T-helper 1 cell treated with Interleukin-12 subunit alpha and Interleukin-12 subunit beta and Interleukin-4 antibody, amounts not matched to agents 30 μg/mL and 1 μg/mL, for 36 hours (primary cell): ENCODE measurements around the gene LDLRAD3.

Experiments
- H3K27ac Mint-ChIP-seq: one replicate; pipeline ENCODE4 v1.8.0; 2021; ENCODE audit warnings: mild to moderate bottlenecking, mixed read lengths
- H3K27me3 Mint-ChIP-seq: one replicate; pipeline ENCODE4 v1.8.0; 2021; ENCODE audit warnings: low read depth, mixed read lengths
- H3K36me3 Mint-ChIP-seq: one replicate; pipeline ENCODE4 v1.8.0; 2021; ENCODE audit warnings: low read depth, mixed read lengths
- H3K4me1 Mint-ChIP-seq: one replicate; pipeline ENCODE4 v1.8.0; 2021; ENCODE audit warnings: low read depth, mixed read lengths
- H3K4me3 Mint-ChIP-seq: one replicate; pipeline ENCODE4 v1.8.0; 2021; ENCODE audit warnings: mild to moderate bottlenecking, moderate library complexity, mixed read lengths
- H3K9me3 Mint-ChIP-seq: one replicate; pipeline ENCODE4 v1.8.0; 2021; ENCODE audit warnings: mixed read lengths

Gene LDLRAD3

GRCh38 chr11:36077886-36078685, 134.2 kb downstream of the LDLRAD3 start:
- no peaks in the 10 kb centered on the region for H3K9me3 Mint-ChIP-seq
- no peaks in the 10 kb centered on the region for H3K36me3 Mint-ChIP-seq
- no peak overlapping the region for H3K4me3 Mint-ChIP-seq
- H3K4me1 Mint-ChIP-seq, result no peaks in the 10 kb centered on the region
- no peaks in the 10 kb centered on the region for H3K27me3 Mint-ChIP-seq
- H3K27ac Mint-ChIP-seq, result no peak overlapping the region

GRCh38 chr11:36078686-36079055, 134.8 kb downstream of the LDLRAD3 start:
- Mint-ChIP-seq H3K27me3 (no peaks in the 10 kb centered on the region), H3K9me3 (no peaks in the 10 kb centered on the region), H3K4me1 (no peaks in the 10 kb centered on the region), H3K27ac (no peak overlapping the region), H3K36me3 (no peaks in the 10 kb centered on the region), H3K4me3 (no peak overlapping the region)

- Mint-ChIP-seq H3K27me3 (no peaks in the 10 kb centered on the region), H3K27ac (no peak overlapping the region), H3K9me3 (no peaks in the 10 kb centered on the region)
Observed at GRCh38 chr11:36079878-36080675, 136.2 kb downstream of the LDLRAD3 start.

GRCh38 chr11:36081274-36081945, 137.5 kb downstream of the LDLRAD3 start:
- Mint-ChIP-seq H3K27me3 (no peaks in the 10 kb centered on the region), H3K9me3 (no peaks in the 10 kb centered on the region), H3K4me1 (no peaks in the 10 kb centered on the region), H3K4me3 (no peak overlapping the region), H3K27ac (no peak overlapping the region), H3K36me3 (no peaks in the 10 kb centered on the region)

More at GRCh38 chr11:36079878-36080675, 136.2 kb downstream of the LDLRAD3 start:
- Mint-ChIP-seq H3K4me3 (no peak overlapping the region), H3K36me3 (no peaks in the 10 kb centered on the region), H3K4me1 (no peaks in the 10 kb centered on the region)

- Mint-ChIP-seq H3K9me3 (no peaks in the 10 kb centered on the region), H3K4me3 (no peak overlapping the region), H3K36me3 (no peaks in the 10 kb centered on the region), H3K4me1 (peaks cover 2% of the 10 kb centered on the region), H3K27ac (no peak overlapping the region), H3K27me3 (peaks cover 12% of the 10 kb centered on the region)
Observed at GRCh38 chr11:36086366-36086765, 142.5 kb downstream of the LDLRAD3 start.

- Mint-ChIP-seq H3K27me3 (peaks cover 28% of the 10 kb centered on the region), H3K9me3 (no peaks in the 10 kb centered on the region), H3K4me1 (peaks cover 2% of the 10 kb centered on the region), H3K27ac (no peak overlapping the region), H3K4me3 (no peak overlapping the region), H3K36me3 (no peaks in the 10 kb centered on the region)
Observed at GRCh38 chr11:36088266-36088972, 144.6 kb downstream of the LDLRAD3 start.

- peaks cover 2% of the 10 kb centered on the region for H3K4me1 Mint-ChIP-seq
- no peaks in the 10 kb centered on the region for H3K36me3 Mint-ChIP-seq
- no peak overlapping the region for H3K4me3 Mint-ChIP-seq
- H3K27me3 Mint-ChIP-seq, result peaks cover 31% of the 10 kb centered on the region
- H3K27ac Mint-ChIP-seq, result no peak overlapping the region
- no peaks in the 10 kb centered on the region for H3K9me3 Mint-ChIP-seq
Observed at GRCh38 chr11:36089920-36090319, 146.1 kb downstream of the LDLRAD3 start.

- Mint-ChIP-seq H3K36me3 (no peaks in the 10 kb centered on the region), H3K27me3 (peaks cover 31% of the 10 kb centered on the region), H3K9me3 (no peaks in the 10 kb centered on the region), H3K27ac (no peak overlapping the region), H3K4me3 (no peak overlapping the region), H3K4me1 (peaks cover 2% of the 10 kb centered on the region)
Observed at GRCh38 chr11:36090356-36091109, 146.7 kb downstream of the LDLRAD3 start.

GRCh38 chr11:36091256-36091811, 147.5 kb downstream of the LDLRAD3 start:
- H3K27ac Mint-ChIP-seq, result no peak overlapping the region
- peaks cover 31% of the 10 kb centered on the region for H3K27me3 Mint-ChIP-seq
- no peaks in the 10 kb centered on the region for H3K36me3 Mint-ChIP-seq
- H3K9me3 Mint-ChIP-seq, result no peaks in the 10 kb centered on the region
- H3K4me3 Mint-ChIP-seq, result no peak overlapping the region
- peaks cover 2% of the 10 kb centered on the region for H3K4me1 Mint-ChIP-seq

GRCh38 chr11:36092314-36093030, 148.6 kb downstream of the LDLRAD3 start:
- H3K36me3 Mint-ChIP-seq, result no peaks in the 10 kb centered on the region
- peaks cover 36% of the 10 kb centered on the region for H3K27me3 Mint-ChIP-seq
- no peaks in the 10 kb centered on the region for H3K9me3 Mint-ChIP-seq
- no peak overlapping the region for H3K4me3 Mint-ChIP-seq
- no peak overlapping the region for H3K27ac Mint-ChIP-seq
- peaks cover 2% of the 10 kb centered on the region for H3K4me1 Mint-ChIP-seq

GRCh38 chr11:36093548-36093947, 149.7 kb downstream of the LDLRAD3 start:
- Mint-ChIP-seq H3K4me3 (no peak overlapping the region), H3K27me3 (peaks cover 36% of the 10 kb centered on the region), H3K4me1 (peaks cover 2% of the 10 kb centered on the region), H3K27ac (no peak overlapping the region), H3K36me3 (no peaks in the 10 kb centered on the region), H3K9me3 (no peaks in the 10 kb centered on the region)

- H3K27ac Mint-ChIP-seq, result no peak overlapping the region
- H3K4me1 Mint-ChIP-seq, result peaks cover 2% of the 10 kb centered on the region
- H3K36me3 Mint-ChIP-seq, result no peaks in the 10 kb centered on the region
- peaks cover 36% of the 10 kb centered on the region for H3K27me3 Mint-ChIP-seq
- no peak overlapping the region for H3K4me3 Mint-ChIP-seq
- H3K9me3 Mint-ChIP-seq, result no peaks in the 10 kb centered on the region
Observed at GRCh38 chr11:36094164-36094563, 150.3 kb downstream of the LDLRAD3 start.

GRCh38 chr11:36095716-36096115, 151.9 kb downstream of the LDLRAD3 start:
- H3K4me3 Mint-ChIP-seq, result no peak overlapping the region
- H3K9me3 Mint-ChIP-seq, result no peaks in the 10 kb centered on the region
- H3K4me1 Mint-ChIP-seq, result no peaks in the 10 kb centered on the region
- H3K27ac Mint-ChIP-seq, result no peak overlapping the region
- peaks cover 29% of the 10 kb centered on the region for H3K27me3 Mint-ChIP-seq
- no peaks in the 10 kb centered on the region for H3K36me3 Mint-ChIP-seq
